ENCODE measurements around the gene ETS1.
A peak's percentile ranks its signal among the peaks of the same experiment; 100 is the strongest.

The ETS1 gene

GRCh38 chr11:128420265-128420664, 167.1 kb downstream of the ETS1 start:
- DNase-seq = no peak

GRCh38 chr11:128419012-128419767, 168.2 kb downstream of the ETS1 start:
- no peak for DNase-seq

- DNase-seq = no peak
Observed at GRCh38 chr11:128417607-128418324, 169.6 kb downstream of the ETS1 start.

GRCh38 chr11:128416976-128417375, 170.4 kb downstream of the ETS1 start:
- DNase-seq = peak; percentile 40

DNA sequence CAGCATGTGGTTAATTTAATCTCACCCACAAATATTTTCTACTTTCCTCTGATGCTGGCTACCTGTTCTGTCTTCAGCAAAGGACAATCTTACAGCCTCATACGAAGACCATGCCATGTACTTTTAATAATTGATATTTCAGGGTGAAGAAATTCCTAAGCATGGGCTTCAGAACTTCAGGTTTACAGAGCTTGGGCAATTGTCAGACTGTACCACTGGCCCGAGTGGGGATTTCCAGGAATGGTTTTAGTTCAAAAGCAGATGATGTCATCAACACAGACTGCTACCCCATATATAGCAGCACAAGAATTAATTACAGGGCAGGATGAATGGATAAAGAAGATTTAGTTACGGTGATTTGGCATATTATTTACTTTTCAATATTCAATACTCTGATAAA, 171.8 kb downstream of the ETS1 start:
- DNase-seq = peak; percentile 66

GRCh38 chr11:128412847-128413791, 174.2 kb downstream of the ETS1 start:
- peak; percentile 15 for DNase-seq

- DNase-seq = no peak
Observed at GRCh38 chr11:128411812-128412211, 175.5 kb downstream of the ETS1 start.

DNA sequence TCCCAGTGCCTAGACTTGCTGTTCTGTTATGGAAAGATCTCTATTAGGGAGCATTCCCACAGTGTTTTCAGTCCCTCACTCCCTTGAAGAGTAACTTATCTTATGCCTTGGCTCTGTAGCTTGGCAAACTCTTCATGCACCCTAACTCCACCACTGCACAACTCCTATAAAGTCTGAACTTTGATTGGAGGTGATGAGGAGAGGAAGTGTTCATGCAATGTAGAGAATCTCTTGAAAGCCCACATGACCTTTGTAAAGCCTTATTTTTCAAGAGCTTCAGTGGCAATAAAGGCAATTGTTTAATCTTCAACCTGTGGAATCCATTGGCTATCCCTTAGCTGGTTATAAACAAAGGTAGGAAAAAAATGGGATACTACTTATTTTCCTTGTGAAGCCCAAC, 176.2 kb downstream of the ETS1 start:
- DNase-seq = no peak

- DNase-seq = peak; percentile 14
Observed at GRCh38 chr11:128409476-128409875, 177.9 kb downstream of the ETS1 start.

Data from NCI-H69 (cell line).